Left colon (tissue), 2 donors: ENCODE data around the gene NPIPA2. TPM values are rescaled to one million over a fixed set of nuclear protein-coding genes. Genes with fewer than 3 reads are reported as not detected.
"Not testable (repeated sequence)": the region's sequence is repeated elsewhere in the genome, so short reads cannot be mapped to it uniquely, and the experiment has no call there.

Source experiments
- ATAC-seq: fragments of 200-7000 bp; cut with Tn5 transposase; one replicate; pipeline ENCODE4 v1.9.1; 2020; ENCODE audit warnings: mild to moderate bottlenecking, moderate library complexity
- DNase-seq, 2 donors: peaks; one replicate each; pipeline ENCODE4 v3.0.0-alpha.2; 2020
- intact Hi-C, 2 donors: fragments of 100-400 bp; cut with DNase I in 1 of 2; cut with micrococcal nuclease in 1 of 2; formaldehyde crosslinking; loops; one replicate each; pipeline versions ENCODE4 v1.11.2 to v1.14.0; 2022; cut with DNase I, micrococcal nuclease
- total RNA-seq, 2 donors: library from RNA; stranded (reverse); fragmentation: NEBNext Ultra II Directional; extraction: Animal tissue kit (Norgen Biotek cat#: 25700); gene quantifications; one replicate each; pipeline ENCODE4 v1.2.1, GENCODE V29; 2021
- donor health status: DM: no; HTN: no; CAD: no.
- donor health status: DM: yes; HTN: yes; CAD: no.

NPIPA2 gene
- total RNA-seq, 2 donors from 2014 or later, result 0.28 to 2.8 TPM

DNA sequence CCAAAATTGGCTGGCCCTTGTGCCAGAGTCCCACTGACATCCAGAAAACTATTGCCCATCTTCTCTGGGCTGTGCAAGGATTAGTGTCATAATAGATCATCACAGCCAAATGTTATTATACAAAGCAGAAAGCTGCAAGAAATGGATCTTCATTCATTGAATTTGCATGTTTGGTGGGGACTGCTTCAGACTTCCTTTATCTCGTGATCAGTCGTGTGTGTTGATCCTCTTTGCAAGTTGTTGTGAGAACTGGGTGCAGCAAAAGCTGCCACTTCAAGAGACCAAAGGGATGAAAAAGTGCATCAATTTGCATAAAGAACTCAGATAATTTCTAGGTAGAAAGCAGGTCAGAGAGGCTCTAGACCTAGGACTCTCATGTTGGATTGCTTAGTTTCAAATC, 61.2 kb downstream of the NPIPA2 start:
- intact Hi-C loops, ATAC-seq, DNase-seq: not testable (repeated sequence)

GRCh38 chr16:14807184-14807678, 64.9 kb downstream of the NPIPA2 start:
- intact Hi-C loops, DNase-seq, ATAC-seq: not testable (repeated sequence)

GRCh38 chr16:14813890-14814289, 71.6 kb downstream of the NPIPA2 start:
- DNase-seq, ATAC-seq, intact Hi-C loops: not testable (repeated sequence)

Other genes with a start within 250 kb of the NPIPA2 start
- gene PARN, start 112.3 kb upstream of the NPIPA2 start, total RNA-seq, result 10 to 100 TPM; 24.3 to 29.8 TPM
- 10 to 100 TPM; 64.8 to 65.9 TPM for gene BFAR, start 109.6 kb upstream of the NPIPA2 start, total RNA-seq
- gene PLA2G10, start 48.2 kb upstream of the NPIPA2 start, total RNA-seq, result 10 to 100 TPM; 39.1 to 56.7 TPM
- gene NPIPA3, start 39.1 kb upstream of the NPIPA2 start, total RNA-seq, result 1 to 10 TPM in 1 of 2 donors, not detected in 1; 2.5 TPM
- gene NOMO1, start 91.2 kb downstream of the NPIPA2 start, total RNA-seq, result 10 to 100 TPM; 82.1 to 85.3 TPM
- gene NPIPA1, start 194.9 kb downstream of the NPIPA2 start, total RNA-seq, result 10 to 100 TPM; 54.7 to 73.6 TPM
- gene PDXDC1, start 232.5 kb downstream of the NPIPA2 start, total RNA-seq, result 100 to 1,000 TPM; 203 to 244 TPM